Measurements from ENCODE around the gene PARP9.
"Not testable (repeated sequence)": the region's sequence is repeated elsewhere in the genome, so short reads cannot be mapped to it uniquely, and the experiment has no call there.

The PARP9 gene

GRCh38 chr3:122506450-122506849 lies 57.6 kb downstream of the PARP9 start:
- Histone ChIP-seq H3K27me3 (ENCODE audit: low read depth) (no peaks in the 10 kb centered on the region), H3K36me3 (replicated peaks) (0 out of 2 replicates have a peak, but pooled peaks cover 3% of the 10 kb centered on the region), H3K4me3 (no peak overlapping the region), H3K4me1 (peaks cover 21% of the 10 kb centered on the region), H3K9me3 (no peaks in the 10 kb centered on the region)
- in situ Hi-C loops (cut with MboI; ENCODE audit: low sequenced_read_pairs): no loop called here
- no peak for DNase-seq (ENCODE audit: low spot score in 2 of 2)

GRCh38 chr3:122505676-122506075 lies 58.4 kb downstream of the PARP9 start:
- DNase-seq (ENCODE audit: low spot score in 2 of 2): no peak
- H3K4me1 ChIP-seq: peaks cover 16% of the 10 kb centered on the region
- in situ Hi-C loops (cut with MboI; ENCODE audit: low sequenced_read_pairs): no loop called here
- 0 out of 2 replicates have a peak, but pooled peaks cover 3% of the 10 kb centered on the region for H3K36me3 ChIP-seq (replicated peaks)
- no peaks in the 10 kb centered on the region for H3K27me3 ChIP-seq (ENCODE audit: low read depth)
- no peak overlapping the region for H3K4me3 ChIP-seq
- H3K9me3 ChIP-seq: no peaks in the 10 kb centered on the region

GRCh38 chr3:122502941-122503340 lies 61.2 kb downstream of the PARP9 start:
- H3K4me3 ChIP-seq: no peak overlapping the region
- H3K9me3 ChIP-seq: no peaks in the 10 kb centered on the region
- H3K27me3 ChIP-seq (ENCODE audit: low read depth): no peaks in the 10 kb centered on the region
- no peak for DNase-seq (ENCODE audit: low spot score in 2 of 2)
- in situ Hi-C loops (cut with MboI; ENCODE audit: low sequenced_read_pairs): no loop called here
- no peaks in the 10 kb centered on the region for H3K36me3 ChIP-seq (replicated peaks)
- peaks cover 20% of the 10 kb centered on the region for H3K4me1 ChIP-seq

GRCh38 chr3:122502139-122502538 lies 62.0 kb downstream of the PARP9 start:
- no peaks in the 10 kb centered on the region for H3K27me3 ChIP-seq (ENCODE audit: low read depth)
- no peak for DNase-seq (ENCODE audit: low spot score in 2 of 2)
- H3K36me3 ChIP-seq (replicated peaks): no peaks in the 10 kb centered on the region
- no peak overlapping the region for H3K4me3 ChIP-seq
- in situ Hi-C loops (cut with MboI; ENCODE audit: low sequenced_read_pairs): no loop called here
- H3K9me3 ChIP-seq: no peaks in the 10 kb centered on the region
- H3K4me1 ChIP-seq: peaks cover 28% of the 10 kb centered on the region

GRCh38 chr3:122500964-122501363 lies 63.1 kb downstream of the PARP9 start:
- H3K36me3 ChIP-seq (replicated peaks); DNase-seq (ENCODE audit: low spot score in 2 of 2); H3K27me3 ChIP-seq (ENCODE audit: low read depth); in situ Hi-C loops (cut with MboI; ENCODE audit: low sequenced_read_pairs); H3K4me3 ChIP-seq; H3K9me3 ChIP-seq: not testable (repeated sequence)
- peaks cover 27% of the 10 kb centered on the region for H3K4me1 ChIP-seq

GRCh38 chr3:122498152-122498551 lies 65.9 kb downstream of the PARP9 start:
- in situ Hi-C loops (cut with MboI; ENCODE audit: low sequenced_read_pairs): no loop called here
- Histone ChIP-seq H3K4me1 (peaks cover 38% of the 10 kb centered on the region), H3K4me3 (no peak overlapping the region), H3K36me3 (replicated peaks) (peaks cover 14% of the 10 kb centered on the region), H3K9me3 (no peaks in the 10 kb centered on the region), H3K27me3 (ENCODE audit: low read depth) (no peaks in the 10 kb centered on the region)
- DNase-seq (ENCODE audit: low spot score in 2 of 2): peak; percentile 27 to 65

- no peak for DNase-seq (ENCODE audit: low spot score in 2 of 2)
- H3K9me3 ChIP-seq: no peaks in the 10 kb centered on the region
- peaks cover 38% of the 10 kb centered on the region for H3K4me1 ChIP-seq
- H3K27me3 ChIP-seq (ENCODE audit: low read depth): no peaks in the 10 kb centered on the region
- in situ Hi-C loops (cut with MboI; ENCODE audit: low sequenced_read_pairs): no loop called here
- peaks cover 14% of the 10 kb centered on the region for H3K36me3 ChIP-seq (replicated peaks)
- H3K4me3 ChIP-seq: no peak overlapping the region
Measured at GRCh38 chr3:122497425-122497824, 66.7 kb downstream of the PARP9 start.

- no peak overlapping the region for H3K4me3 ChIP-seq
- H3K4me1 ChIP-seq: peaks cover 36% of the 10 kb centered on the region
- H3K27me3 ChIP-seq (ENCODE audit: low read depth): no peaks in the 10 kb centered on the region
- DNase-seq (ENCODE audit: low spot score in 2 of 2): peak in 1 of 2 experiments; percentile 29
- H3K9me3 ChIP-seq: no peaks in the 10 kb centered on the region
- H3K36me3 ChIP-seq (replicated peaks): peaks cover 14% of the 10 kb centered on the region
- in situ Hi-C loops (cut with MboI; ENCODE audit: low sequenced_read_pairs): no loop called here
Measured at GRCh38 chr3:122496508-122496907, 67.6 kb downstream of the PARP9 start.

GRCh38 chr3:122493296-122493695 lies 70.8 kb downstream of the PARP9 start:
- in situ Hi-C loops (cut with MboI; ENCODE audit: low sequenced_read_pairs): no loop called here
- H3K36me3 ChIP-seq (replicated peaks): peaks cover 16% of the 10 kb centered on the region
- H3K4me3 ChIP-seq: no peak overlapping the region
- H3K9me3 ChIP-seq: no peaks in the 10 kb centered on the region
- peaks cover 32% of the 10 kb centered on the region for H3K4me1 ChIP-seq
- peak; percentile 31 to 78 for DNase-seq (ENCODE audit: low spot score in 2 of 2)
- H3K27me3 ChIP-seq (ENCODE audit: low read depth): no peaks in the 10 kb centered on the region

- DNase-seq (ENCODE audit: low spot score in 2 of 2): no peak
- Histone ChIP-seq H3K9me3 (no peaks in the 10 kb centered on the region), H3K27me3 (ENCODE audit: low read depth) (no peaks in the 10 kb centered on the region), H3K36me3 (replicated peaks) (peaks cover 2% of the 10 kb centered on the region; the same call in 1 of the 2 replicates), H3K4me1 (peaks cover 7% of the 10 kb centered on the region), H3K4me3 (no peak overlapping the region)
- in situ Hi-C loops (cut with MboI; ENCODE audit: low sequenced_read_pairs): no loop called here
Measured at GRCh38 chr3:122488262-122488973, 75.7 kb downstream of the PARP9 start.

- H3K4me3 ChIP-seq: no peak overlapping the region
- no peaks in the 10 kb centered on the region for H3K9me3 ChIP-seq
- no peaks in the 10 kb centered on the region for H3K27me3 ChIP-seq (ENCODE audit: low read depth)
- in situ Hi-C loops (cut with MboI; ENCODE audit: low sequenced_read_pairs): no loop called here
- peaks cover 3% of the 10 kb centered on the region; the same call in 1 of the 2 replicates for H3K36me3 ChIP-seq (replicated peaks)
- DNase-seq (ENCODE audit: low spot score in 2 of 2): no peak
- no peaks in the 10 kb centered on the region; the same call in 1 of the 2 replicates for H3K4me1 ChIP-seq
Measured at GRCh38 chr3:122484985-122485384, 79.1 kb downstream of the PARP9 start.

GRCh38 chr3:122481390-122481789 lies 82.7 kb downstream of the PARP9 start:
- H3K4me1 ChIP-seq: no peaks in the 10 kb centered on the region
- H3K36me3 ChIP-seq (replicated peaks): 0 out of 2 replicates have a peak, but pooled peaks cover 2% of the 10 kb centered on the region
- DNase-seq (ENCODE audit: low spot score in 2 of 2): no peak
- in situ Hi-C loops (cut with MboI; ENCODE audit: low sequenced_read_pairs): no loop called here
- H3K4me3 ChIP-seq: no peak overlapping the region
- no peaks in the 10 kb centered on the region for H3K9me3 ChIP-seq
- no peaks in the 10 kb centered on the region for H3K27me3 ChIP-seq (ENCODE audit: low read depth)
